Measurements from ENCODE around the gene KCNJ9. TPM values are rescaled to one million over a fixed set of nuclear protein-coding genes. Genes with fewer than 3 reads are reported as not detected.

The KCNJ9 gene
- total and polyA plus RNA-seq, 10 of the 15 experiments (the other 5 are each of a cell fraction or from before 2014, with no cell fraction given) = 0.12 TPM; not detected in 9

GRCh38 chr1:160071289-160071688 is 10.0 kb upstream of the KCNJ9 start:
- intact Hi-C loops (cut with micrococcal nuclease; ENCODE audit: unreplicated experiment) = no loop called here
- no peak for FAIRE-seq

More at GRCh38 chr1:160071289-160071688, 10.0 kb upstream of the KCNJ9 start:
- Histone ChIP-seq H3K4me2 (ENCODE audit: control insufficient read depth, insufficient read depth) (0 out of 2 replicates have a peak overlapping the region, but pooled peaks have one; percentile 30), H3K4me1 (ENCODE audit: control insufficient read depth, insufficient read depth, low read length) (peaks cover 18% of the 10 kb centered on the region), H3K9me3 (replicated peaks; ENCODE audit: control insufficient read depth, insufficient read depth, low read length) (no peaks in the 10 kb centered on the region), H3K27me3 (replicated peaks in 1 of 2; ENCODE audit: control insufficient read depth in 2 of 2, insufficient read depth in 2 of 2, low read length in 1 of 2) (peaks cover 2 to 6% of the 10 kb centered on the region in 2 experiments), H3K36me3 (ENCODE audit: control insufficient read depth in 2 of 2, insufficient read depth in 2 of 2, low read length in 1 of 2) (no peaks in the 10 kb centered on the region), H3K79me2 (ENCODE audit: control insufficient read depth, insufficient read depth, low read length) (no peaks in the 10 kb centered on the region), H3K4me3 (no peak overlapping the region), H3K9ac (ENCODE audit: control insufficient read depth, insufficient read depth, low read length) (no peak overlapping the region), H2AFZ (ENCODE audit: control insufficient read depth, low read depth, low read length) (no peak overlapping the region), H3K27ac (ENCODE audit: control insufficient read depth, insufficient read depth) (no peak overlapping the region), H4K20me1 (ENCODE audit: control insufficient read depth, insufficient read depth) (no peaks in the 10 kb centered on the region)
- ChIA-PET RAD21 (ENCODE audit: unreplicated experiment) (no interaction called here), POLR2A (interaction anchor here (1.1 kb wide), 1 partner anchor 63 kb away, joined by 3 read pairs; no protein-coding TSS in a partner anchor), SMC1A (ENCODE audit: uncharacterized antibody, unreplicated experiment) (interaction anchor here (1.2 to 1.3 kb wide), 2 partner anchors 25 to 31 kb away, joined by 3 read pairs; no protein-coding TSS in a partner anchor), CTCF (interaction anchor here (2.0 to 49.8 kb wide), 3 partner anchors 12 to 65 kb away, joined by 5 to 1035 read pairs (median 1035); partner anchors contain the start of genes IGSF8, KCNJ10 and KCNJ9)
- ATAC-seq = no peak
- no TSS peak for BruUV-seq (replicated peaks)
- no peak for TF ChIP-seq USF1 (IDR thresholded peaks at IDR 0.05; ENCODE audit: borderline replicate concordance, extremely low read length, insufficient read depth, low read depth, low read length)
- no peak for TF ChIP-seq SMAD5 (IDR thresholded peaks at IDR 0.05; ENCODE audit: low read depth)
- TF ChIP-seq DPF2 (IDR thresholded peaks at IDR 0.05) = no peak
- no peak for TF ChIP-seq PBX3 (IDR thresholded peaks at IDR 0.05; ENCODE audit: insufficient replicate concordance, low read depth, low read length)
- no peak for TF ChIP-seq ZBED1 (IDR thresholded peaks at IDR 0.05; ENCODE audit: borderline replicate concordance)
- no peak for TF ChIP-seq REST (IDR thresholded peaks at IDR 0.05; ENCODE audit: low read depth, low read length)
- no peak for TF ChIP-seq MEF2A (IDR thresholded peaks at IDR 0.05; ENCODE audit: insufficient read depth, low read depth, low read length)
- no peak for TF ChIP-seq MYC (IDR thresholded peaks at IDR 0.05; ENCODE audit: insufficient read depth, insufficient read length, insufficient replicate concordance, low read length, severe bottlenecking)
- TF ChIP-seq ATF3 (IDR thresholded peaks at IDR 0.05; ENCODE audit: borderline replicate concordance, extremely low read depth, low read depth, low read length) = no peak
- no peak for TF ChIP-seq ZNF24 (IDR thresholded peaks at IDR 0.05)
- no peak for TF ChIP-seq RBBP5 (conservative IDR thresholded peaks at IDR 0.05)
- TF ChIP-seq PML (IDR thresholded peaks at IDR 0.05; ENCODE audit: low read length) = no peak
- TF ChIP-seq ASH2L (IDR thresholded peaks at IDR 0.05; ENCODE audit: borderline replicate concordance, low read depth) = no peak
- TF ChIP-seq ZBTB40 (IDR thresholded peaks at IDR 0.05; ENCODE audit: borderline replicate concordance) = no peak
- in situ Hi-C loops (cut with MboI) = no loop called here
- WGBS (ENCODE audit: insufficient coverage, insufficient replicate concordance, low lambda C conversion rate, missing lambda C conversion rate) = 86% methylated on average over 5 of the region's 5 CpGs
- DNase-seq (ENCODE audit: low read depth, low spot score) = no peak
